CD4-positive, alpha-beta T cell (primary cell): ENCODE measurements around the gene NKRF. TPM values are rescaled to one million over a fixed set of nuclear protein-coding genes. Genes with fewer than 3 reads are reported as not detected.

ENCODE experiments used
- ATAC-seq: fragments of 200-7000 bp; cut with Tn5 transposase; one replicate; pipeline ENCODE4 v1.10.0; 2022; ENCODE audit warnings: mild to moderate bottlenecking; ENCODE audit not compliant: poor library complexity
- CTCF ChIA-PET: fragments of 350-600 bp; sonication (Branson Sonifier 250); formaldehyde crosslinking; loops from one replicate; lab custom pipeline; 2021; ENCODE audit warnings: antibody characterized with exemption, inconsistent platforms; lab: Charles Lee
- POLR2A ChIA-PET: fragments of 350-600 bp; sonication (Branson Sonifier 250); formaldehyde crosslinking; loops from one replicate; lab custom pipeline; 2021; ENCODE audit warnings: antibody characterized with exemption, inconsistent platforms; lab: Charles Lee
- DNase-seq, 14 experiments: peaks; one replicate each; pipeline ENCODE4 v3.0.0-alpha.2; 2013 to 2020; ENCODE audit warnings: mixed read lengths in 2 of 14
- H3K27ac ChIP-seq, 2 donors: one replicate each; pipeline versions ENCODE4 v1.5.1 to v1.7.0; 2013; ENCODE audit warnings: low read length in 2 of 2, low read depth in 1 of 2, mild to moderate bottlenecking in 1 of 2
- H3K27me3 ChIP-seq, 2 experiments: 1 replicate in 1 of 2; 2 replicates in 1 of 2; pipeline versions ENCODE4 v1.6.1 to v1.7.0; 2013; ENCODE audit warnings: low read length in 2 of 2, control low read depth in 1 of 2, mild to moderate bottlenecking in 1 of 2, moderate library complexity in 1 of 2; ENCODE audit not compliant: insufficient read depth in 2 of 2, control insufficient read depth in 1 of 2
- H3K36me3 ChIP-seq: one replicate; pipeline ENCODE4 v1.6.1; 2013; ENCODE audit warnings: low read length, control low read depth; ENCODE audit not compliant: insufficient read depth
- H3K4me1 ChIP-seq: one replicate; pipeline ENCODE4 v1.6.1; 2013; ENCODE audit warnings: low read length, control low read depth; ENCODE audit not compliant: insufficient read depth
- H3K4me3 ChIP-seq: one replicate; pipeline ENCODE4 v1.5.1; 2013; ENCODE audit warnings: mild to moderate bottlenecking, low read length, moderate library complexity
- H3K9me3 ChIP-seq, 2 experiments: 1 replicate in 1 of 2; 2 replicates in 1 of 2; pipeline versions ENCODE4 v1.6.1 to v1.7.0; 2013; ENCODE audit warnings: low read length in 2 of 2, mild to moderate bottlenecking in 2 of 2, control low read depth in 1 of 2, moderate library complexity in 1 of 2; ENCODE audit not compliant: control insufficient read depth in 1 of 2, insufficient read depth in 1 of 2
- H3K27ac Mint-ChIP-seq: one replicate; pipeline ENCODE4 v1.8.0; 2020; ENCODE audit warnings: mixed read lengths
- H3K27me3 Mint-ChIP-seq: one replicate; pipeline ENCODE4 v1.8.0; 2021; ENCODE audit warnings: mixed read lengths
- H3K36me3 Mint-ChIP-seq: one replicate; pipeline ENCODE4 v1.8.0; 2021; ENCODE audit warnings: low read depth, mixed read lengths
- H3K4me1 Mint-ChIP-seq: one replicate; pipeline ENCODE4 v1.8.0; 2021; ENCODE audit warnings: low read depth, mixed read lengths
- H3K4me3 Mint-ChIP-seq: one replicate; pipeline ENCODE4 v1.8.0; 2020; ENCODE audit warnings: mild to moderate bottlenecking, mixed read lengths
- H3K9me3 Mint-ChIP-seq: one replicate; pipeline ENCODE4 v1.8.0; 2020; ENCODE audit warnings: mixed read lengths
- CTCF ChIP-seq: fragments of 200-600 bp; IDR thresholded peaks from one replicate; pipeline ENCODE4 v1.8.0; 2022; ENCODE audit warnings: antibody characterized with exemption, mild to moderate bottlenecking
- intact Hi-C, 2 experiments: fragments of 100-400 bp; cut with DNase I in 1 of 2; cut with micrococcal nuclease in 1 of 2; formaldehyde crosslinking; loops; one replicate each; pipeline versions ENCODE4 v1.15.1 to v1.9.0; 2023 to 2025; cut with DNase I, micrococcal nuclease
- total RNA-seq, 174 experiments: library from RNA in 2 of 174; stranded (reverse) in 2 of 174; gene quantifications; one replicate each; pipeline ENCODE4 v1.2.3 and lab custom pipeline; 2021 to 2026

The NKRF gene
- total RNA-seq, 2 experiments from 2014 or later, result 16.4 to 16.5 TPM

GRCh38 chrX:119607018-119607389 lies 780 bp upstream of the NKRF start:
- peaks cover 17% of the 10 kb centered on the region for H3K4me1 ChIP-seq
- no peaks in the 10 kb centered on the region for H3K9me3 ChIP-seq
- DNase-seq (peak in 1 of 14 experiments; percentile 11), ATAC-seq (no peak)
- no peaks in the 10 kb centered on the region for H3K9me3 Mint-ChIP-seq
- ChIA-PET POLR2A (interaction anchor here (0.7 to 2.3 kb wide), 6 partner anchors 33 to 185 kb away, joined by 3 to 27 read pairs (median 9); partner anchors contain the start of genes RPL39, SEPTIN6 and UBE2A), CTCF (no interaction called here)
- intact Hi-C loops, result loop anchor here (2.0 to 10.0 kb wide), 6 partner anchors 32 to 180 kb away; partner anchors contain the start of genes SEPTIN6 (in 2 of the 2), UBE2A (in 2 of the 2) and SOWAHD (in 1 of the 2)
- H3K36me3 ChIP-seq, result no peaks in the 10 kb centered on the region
- H3K4me3 ChIP-seq, result peak overlapping the region; percentile 90
- H3K27ac Mint-ChIP-seq, result peak overlapping the region; percentile 96
- peak overlapping the region; percentile 99 for H3K4me3 Mint-ChIP-seq
- peak overlapping the region; percentile 82 to 90 for H3K27ac ChIP-seq
- no peak for TF ChIP-seq CTCF
- peaks cover 28% of the 10 kb centered on the region for H3K36me3 Mint-ChIP-seq
- H3K4me1 Mint-ChIP-seq, result peaks cover 44% of the 10 kb centered on the region
- H3K27me3 ChIP-seq, result no peaks in the 10 kb centered on the region
- no peaks in the 10 kb centered on the region for H3K27me3 Mint-ChIP-seq

- ChIA-PET POLR2A (interaction anchor here (0.6 to 2.3 kb wide), 13 partner anchors 16 to 186 kb away, joined by 3 to 27 read pairs (median 4); partner anchors contain the start of genes RPL39, SEPTIN6 and UBE2A), CTCF (interaction anchor here (0.8 kb wide), 1 partner anchor 148 kb away, joined by 4 read pairs; no protein-coding TSS in a partner anchor)
- Mint-ChIP-seq H3K36me3 (peaks cover 33% of the 10 kb centered on the region), H3K9me3 (no peaks in the 10 kb centered on the region), H3K4me3 (peak overlapping the region; percentile 99), H3K4me1 (peaks cover 48% of the 10 kb centered on the region), H3K27me3 (no peaks in the 10 kb centered on the region), H3K27ac (peak overlapping the region; percentile 96)
- DNase-seq, result peak; percentile 4 to 68 (median 36)
- Histone ChIP-seq H3K36me3 (no peaks in the 10 kb centered on the region), H3K27me3 (no peaks in the 10 kb centered on the region), H3K4me3 (peak overlapping the region; percentile 90), H3K4me1 (peaks cover 17% of the 10 kb centered on the region), H3K27ac (peak overlapping the region; percentile 82 to 90), H3K9me3 (no peaks in the 10 kb centered on the region)
- peak; percentile 45 for ATAC-seq
- TF ChIP-seq CTCF, result no peak
- intact Hi-C loops, result loop anchor here (2.0 to 10.0 kb wide), 6 partner anchors 31 to 182 kb away; partner anchors contain the start of genes SEPTIN6 (in 2 of the 2), UBE2A (in 2 of the 2) and SOWAHD (in 1 of the 2)
These were observed 552 bp downstream of the NKRF start for GRCh38 chrX:119605464-119606279.

- ChIA-PET POLR2A (interaction anchor here (0.6 to 2.3 kb wide), 9 partner anchors 15 to 187 kb away, joined by 3 to 27 read pairs (median 5); partner anchors contain the start of genes RPL39 and UBE2A), CTCF (no interaction called here)
- Mint-ChIP-seq H3K9me3 (no peaks in the 10 kb centered on the region), H3K27ac (peak overlapping the region; percentile 96), H3K36me3 (peaks cover 33% of the 10 kb centered on the region), H3K4me3 (peak overlapping the region; percentile 99), H3K27me3 (no peaks in the 10 kb centered on the region), H3K4me1 (peaks cover 43% of the 10 kb centered on the region)
- Histone ChIP-seq H3K9me3 (no peaks in the 10 kb centered on the region), H3K27ac (peak overlapping the region in 1 of 2 donors; percentile 82), H3K36me3 (no peaks in the 10 kb centered on the region), H3K27me3 (no peaks in the 10 kb centered on the region), H3K4me1 (peaks cover 15% of the 10 kb centered on the region), H3K4me3 (peak overlapping the region; percentile 90)
- no peak for TF ChIP-seq CTCF
- ATAC-seq (no peak), DNase-seq (peak in 3 of 14 experiments; percentile 13 to 23 (median 18))
- intact Hi-C loops, result loop anchor here (5.0 to 10.0 kb wide), 5 partner anchors 33 to 182 kb away; partner anchors contain the start of genes SEPTIN6 (in 2 of the 2), SOWAHD (in 1 of the 2) and UBE2A (in 1 of the 2)
These were observed 1.3 kb downstream of the NKRF start for GRCh38 chrX:119604766-119605463.
